Hematopoietic multipotent progenitor cell (in vitro differentiated cells): ENCODE data around the gene CBFA2T3. TPM values are rescaled to one million over a fixed set of nuclear protein-coding genes. Genes with fewer than 3 reads are reported as not detected.

ENCODE experiments used
- DNase-seq, 3 donors: peaks; one replicate each; pipeline ENCODE4 v3.0.0-alpha.2; 2011 to 2015; ENCODE audit warnings: low read depth in 2 of 3, low spot score in 2 of 3
- total RNA-seq: library from RNA; depleted of rRNA; stranded (reverse); fragments of >200 nt; gene quantifications from one replicate; pipeline ENCODE4 v1.2.3, GENCODE V29; 2012

CBFA2T3 gene
- total RNA-seq, 1 donor, result 32.0 TPM

DNA sequence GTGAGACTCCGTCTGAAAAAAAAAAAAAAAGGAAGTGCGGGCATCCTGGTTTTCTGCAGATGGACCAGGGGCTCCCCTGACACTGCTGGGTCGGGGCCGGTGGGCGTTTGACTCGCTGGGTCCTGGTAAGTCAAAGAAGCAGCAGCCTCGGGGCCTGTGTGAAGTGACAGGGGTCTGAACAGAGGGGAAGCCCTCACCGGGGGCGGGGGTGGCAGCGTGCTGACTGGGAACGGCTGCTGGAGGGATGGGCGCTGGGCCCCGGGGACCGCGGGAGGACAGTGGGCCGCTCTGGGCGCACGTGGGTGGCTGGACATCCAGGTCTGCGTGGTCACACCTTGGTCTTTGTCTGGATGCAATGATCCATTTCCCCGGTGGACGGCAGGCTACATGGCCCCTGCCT is 128.4 kb downstream of the CBFA2T3 start:
- no peak for DNase-seq

- DNase-seq, result no peak
These were observed 129.4 kb downstream of the CBFA2T3 start for GRCh38 chr16:88847654-88848053.

DNA sequence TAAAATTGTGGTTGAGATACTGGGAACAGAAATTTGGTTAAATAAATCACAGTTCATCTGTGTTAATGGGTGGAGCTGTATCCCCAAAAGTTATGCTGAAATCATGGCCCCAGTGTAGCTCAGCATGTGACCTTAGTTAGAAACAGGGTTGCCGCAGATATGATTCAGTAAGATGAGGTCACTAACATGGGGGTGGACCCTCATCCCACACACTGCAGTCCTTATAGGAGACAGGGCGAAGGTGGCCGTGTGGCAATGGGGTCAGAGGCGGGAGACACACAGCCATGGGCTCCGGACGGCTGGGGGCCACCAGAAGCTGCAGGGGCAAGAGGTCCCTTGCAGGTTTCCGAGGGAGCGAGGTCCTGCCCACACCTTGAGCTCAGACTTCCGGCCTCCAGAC is 130.9 kb downstream of the CBFA2T3 start:
- no peak for DNase-seq

- no peak for DNase-seq
These were observed 132.5 kb downstream of the CBFA2T3 start for GRCh38 chr16:88844419-88845036.

DNA sequence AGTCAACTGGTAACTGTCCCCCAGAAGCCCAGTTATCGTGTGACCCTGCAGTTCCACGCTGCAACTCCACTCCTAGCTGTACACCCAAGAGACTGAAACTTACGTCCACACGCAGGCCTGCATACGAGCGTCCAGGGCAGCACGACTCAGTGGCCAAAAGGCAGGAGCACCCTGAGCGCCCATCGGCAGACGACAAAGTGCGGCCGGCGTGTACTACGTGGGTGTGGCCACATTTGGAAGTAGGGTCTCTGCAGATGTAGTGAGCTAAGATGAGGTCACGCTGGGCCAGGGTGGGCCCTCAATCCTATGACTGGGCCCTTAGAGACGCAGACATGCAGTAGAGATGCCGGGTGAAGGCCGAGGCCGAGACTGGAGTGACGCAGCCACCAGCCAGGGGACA is 133.8 kb downstream of the CBFA2T3 start:
- no peak for DNase-seq

GRCh38 chr16:88842806-88843205 is 134.2 kb downstream of the CBFA2T3 start:
- no peak for DNase-seq

DNA sequence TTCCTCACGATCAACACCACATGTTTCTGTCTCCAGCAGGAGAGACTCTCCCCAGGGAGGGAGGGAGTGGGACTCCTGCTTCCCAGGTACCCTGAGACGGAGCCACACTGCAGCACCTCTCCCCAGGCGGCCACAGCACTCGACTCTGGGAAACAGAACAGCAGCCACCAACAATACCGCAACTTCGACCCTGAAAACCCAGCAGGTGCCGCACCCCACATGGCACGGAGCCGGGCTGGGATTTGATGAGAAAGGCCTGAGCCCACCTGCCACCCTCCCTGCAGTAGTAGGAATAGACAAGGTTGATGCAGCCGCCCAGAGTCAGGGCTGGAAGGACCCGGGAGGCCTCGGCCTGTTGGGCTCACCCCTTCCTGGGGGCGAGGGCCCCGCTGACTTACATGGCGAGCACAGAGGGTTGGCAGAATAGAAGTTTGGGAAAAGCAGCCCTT is 134.7 kb downstream of the CBFA2T3 start:
- DNase-seq, result no peak

DNA sequence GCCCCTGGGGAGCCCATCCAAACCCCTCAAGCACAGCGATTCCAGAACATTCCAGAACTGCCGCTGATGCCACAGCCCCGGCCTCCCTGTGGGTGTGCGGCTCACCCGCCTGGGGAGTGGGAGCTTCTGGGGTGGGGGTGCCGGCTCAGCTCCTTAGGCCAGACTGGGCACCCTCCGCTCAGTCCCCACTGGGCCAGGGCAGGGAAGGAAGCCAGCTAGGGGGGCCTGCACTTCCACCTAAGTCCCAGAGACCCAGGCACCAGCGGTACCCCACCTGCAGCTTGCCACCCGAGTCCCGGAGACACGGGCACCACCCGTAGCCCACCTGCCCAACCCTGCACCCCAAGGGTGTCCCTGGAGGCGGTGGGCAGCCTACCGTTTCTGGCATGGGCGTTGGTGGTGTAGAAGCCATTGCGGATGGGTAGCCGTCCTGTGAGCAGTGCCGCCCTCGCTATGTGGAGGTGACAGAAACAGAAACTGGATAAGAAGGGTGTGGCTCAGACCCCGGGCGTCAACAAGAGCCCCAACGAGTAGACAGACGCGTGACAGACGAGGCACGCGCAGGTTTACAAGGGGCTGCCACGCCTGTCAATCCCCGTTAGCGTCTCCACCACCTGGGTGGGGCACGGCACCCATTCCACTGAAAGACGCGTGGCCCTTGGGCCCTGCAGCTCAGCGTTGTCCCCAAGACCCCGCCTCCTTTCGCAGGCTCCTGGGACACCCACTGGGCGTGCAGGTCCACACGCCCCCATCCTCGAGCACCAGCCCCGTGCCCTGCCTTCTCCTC is 135.3 kb downstream of the CBFA2T3 start:
- no peak for DNase-seq

GRCh38 chr16:88840600-88841215 is 136.3 kb downstream of the CBFA2T3 start:
- DNase-seq, result no peak

- no peak for DNase-seq
These were observed 137.0 kb downstream of the CBFA2T3 start for GRCh38 chr16:88839745-88840599.

DNA sequence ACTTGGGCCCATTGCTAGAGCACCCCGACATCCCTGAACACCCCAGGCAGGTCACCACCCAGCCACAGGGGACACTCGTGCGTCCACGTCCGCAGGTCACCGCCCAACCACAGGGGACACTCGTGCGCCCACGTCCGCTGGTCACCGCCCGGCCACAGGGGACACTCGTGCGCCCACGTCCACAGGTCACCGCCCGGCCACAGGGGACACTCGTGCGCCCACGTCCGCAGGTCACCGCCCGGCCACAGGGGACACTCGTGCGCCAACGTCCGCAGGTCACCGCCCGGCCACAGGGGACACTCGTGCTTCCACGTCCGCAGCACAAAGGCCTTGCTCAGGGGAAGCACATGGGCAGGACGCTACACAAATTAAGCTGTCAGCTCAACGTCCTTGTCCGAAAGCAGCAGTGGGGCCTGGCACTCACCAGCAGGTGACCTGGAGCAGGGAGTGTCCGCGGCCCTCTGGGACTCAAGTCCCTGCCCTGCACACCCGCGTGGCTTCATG is 137.9 kb downstream of the CBFA2T3 start:
- no peak for DNase-seq

GRCh38 chr16:88838566-88838965 is 138.4 kb downstream of the CBFA2T3 start:
- DNase-seq, result no peak

DNA sequence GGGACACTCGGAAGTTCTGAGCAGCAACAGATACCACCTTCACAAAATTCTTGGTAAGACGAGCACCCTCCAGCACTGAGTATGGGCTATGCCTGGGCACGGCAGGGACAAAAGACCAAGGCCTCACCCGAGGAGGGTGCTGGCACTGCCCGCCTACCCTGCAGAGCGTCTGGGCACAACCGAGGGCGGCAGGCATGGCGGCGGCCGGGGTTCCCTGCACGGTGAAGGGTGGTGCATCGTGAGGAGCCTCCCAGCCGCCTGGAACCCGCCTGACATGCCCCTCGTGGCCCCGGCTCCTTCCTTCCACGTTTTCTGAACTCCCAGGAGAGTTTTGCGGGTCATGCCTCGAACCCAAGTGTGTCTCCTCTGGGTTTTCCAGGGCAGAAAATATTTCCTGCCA is 139.2 kb downstream of the CBFA2T3 start:
- no peak for DNase-seq

DNA sequence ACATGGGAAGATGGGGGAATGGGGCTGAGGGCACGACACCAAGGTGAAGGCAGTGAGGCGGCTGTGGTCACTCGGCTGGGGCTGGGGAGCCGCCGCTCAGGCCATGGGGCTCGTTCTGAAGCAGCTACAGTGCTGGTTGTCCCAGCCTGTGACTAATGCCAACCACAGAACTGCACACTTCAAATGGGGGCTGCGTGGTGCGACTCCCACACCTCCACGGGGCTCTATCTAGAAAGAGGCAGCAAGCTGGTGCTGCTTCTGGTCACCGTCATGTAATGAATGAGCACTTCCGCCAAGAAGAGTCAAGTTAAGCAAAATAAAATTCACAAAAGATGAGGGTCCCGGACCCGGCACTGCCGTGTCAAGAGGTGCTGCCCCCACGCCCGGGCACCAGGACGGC is 140.2 kb downstream of the CBFA2T3 start:
- no peak for DNase-seq

DNA sequence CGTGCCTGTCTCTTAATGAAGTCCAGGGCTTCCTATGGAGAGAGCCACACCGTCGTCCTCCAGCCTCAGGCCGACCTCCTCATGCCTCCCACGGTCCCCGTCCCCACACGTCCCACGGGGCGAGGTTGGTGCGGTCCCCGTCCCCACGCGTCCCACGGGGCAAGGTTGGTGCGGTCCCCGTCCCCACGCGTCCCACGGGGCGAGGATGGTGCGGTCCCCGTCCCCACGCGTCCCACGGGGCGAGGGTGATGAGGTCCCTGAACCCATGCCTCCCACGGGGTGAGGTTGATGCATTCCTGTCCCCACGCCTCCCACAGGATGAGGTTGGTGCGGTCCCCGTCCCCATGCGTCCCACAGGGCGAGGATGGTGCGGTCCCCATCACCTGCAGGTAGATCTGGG is 141.2 kb downstream of the CBFA2T3 start:
- DNase-seq, result no peak

GRCh38 chr16:88835383-88835782 is 141.6 kb downstream of the CBFA2T3 start:
- no peak for DNase-seq

- no peak for DNase-seq
These were observed 142.3 kb downstream of the CBFA2T3 start for GRCh38 chr16:88834670-88835069.

DNA sequence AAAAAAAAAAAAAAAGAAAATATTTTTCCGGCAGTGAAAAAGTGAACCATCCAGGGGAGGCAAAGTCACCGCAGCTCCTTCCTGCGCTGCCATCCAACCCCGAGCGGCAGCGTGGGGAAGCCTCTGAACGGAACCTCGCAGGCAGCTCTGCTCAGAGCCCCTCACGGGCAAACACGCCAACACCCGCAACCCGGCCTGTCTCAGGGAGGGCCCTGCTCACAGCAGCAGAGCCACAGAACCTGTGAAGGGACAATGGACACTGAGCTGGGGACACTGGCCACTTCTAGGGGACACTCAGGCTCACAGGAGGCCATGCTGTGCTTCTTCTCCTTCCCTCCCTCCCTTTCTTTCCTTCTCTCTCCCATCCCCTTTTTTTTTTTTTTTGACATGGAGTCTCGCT is 143.9 kb downstream of the CBFA2T3 start:
- DNase-seq, result no peak

DNA sequence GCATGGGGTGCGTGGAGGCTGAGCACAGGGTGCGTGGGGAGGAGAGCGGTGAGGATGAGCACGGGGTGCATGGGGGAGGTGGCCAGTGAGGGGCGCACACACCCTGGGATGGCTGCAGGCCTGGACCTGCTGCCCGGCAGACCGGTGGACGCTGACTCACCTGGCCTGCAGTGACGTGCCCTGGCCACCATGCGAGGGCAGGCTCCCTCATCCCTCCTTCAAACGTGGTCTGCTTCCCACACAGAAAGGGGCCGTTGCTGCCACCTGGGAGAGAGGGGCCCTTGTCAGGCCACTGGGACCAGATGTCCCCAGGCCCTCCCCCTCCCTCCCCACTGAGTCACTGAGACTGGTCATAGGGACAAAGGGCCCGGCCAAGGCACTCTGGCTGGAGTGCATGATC is 145.2 kb downstream of the CBFA2T3 start:
- DNase-seq, result no peak

DNA sequence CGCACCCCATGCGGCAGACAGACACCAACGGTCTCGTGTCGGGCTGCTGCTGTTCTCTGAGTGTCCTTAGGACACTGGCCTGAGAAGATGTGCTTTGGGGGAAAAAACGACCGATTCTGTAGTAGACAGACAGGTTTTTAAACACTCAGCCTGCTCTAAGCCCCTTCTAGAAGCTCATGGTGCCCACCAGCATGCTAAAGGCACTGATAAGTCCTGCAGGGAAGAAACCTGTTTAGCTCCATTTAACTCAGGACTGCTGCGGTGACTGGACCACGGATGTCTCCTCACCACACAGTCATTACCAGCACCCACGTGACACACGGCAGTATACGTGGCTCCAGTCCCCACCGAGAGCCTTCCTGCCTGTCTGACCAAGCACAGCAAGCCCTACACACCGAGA is 146.2 kb downstream of the CBFA2T3 start:
- no peak for DNase-seq

GRCh38 chr16:88830258-88830657 is 146.7 kb downstream of the CBFA2T3 start:
- no peak for DNase-seq
